B cell (primary cell): ENCODE results near the gene THAP4. TPM values are rescaled to one million over a fixed set of nuclear protein-coding genes. Genes with fewer than 3 reads are reported as not detected.

Experiments
- ATAC-seq: fragments of 200-7000 bp; cut with Tn5 transposase; one replicate; pipeline ENCODE4 v1.10.0; 2021; ENCODE audit warnings: low read depth, mild to moderate bottlenecking, moderate number of reproducible peaks, moderate library complexity
- CTCF ChIA-PET: fragments of 350-600 bp; sonication (Branson Sonifier 250); formaldehyde crosslinking; loops from one replicate; lab custom pipeline; 2021; ENCODE audit warnings: antibody characterized with exemption, inconsistent platforms; lab: Charles Lee
- POLR2A ChIA-PET: fragments of 350-600 bp; sonication (Branson Sonifier 250); formaldehyde crosslinking; loops from one replicate; lab custom pipeline; 2021; ENCODE audit warnings: antibody characterized with exemption; lab: Charles Lee
- DNase-seq: peaks from one replicate; pipeline ENCODE4 v3.0.0; 2013
- H2AFZ ChIP-seq: 2 replicates; pipeline ENCODE4 v1.6.1; 2012; ENCODE audit warnings: mild to moderate bottlenecking, low read depth, low read length; ENCODE audit not compliant: insufficient read depth, poor library complexity, severe bottlenecking
- H3K27ac ChIP-seq, 2 donors: 1 replicate in 1 of 2; 2 replicates in 1 of 2; pipeline ENCODE4 v1.5.1; 2012 to 2013; ENCODE audit warnings: low read length in 2 of 2, mild to moderate bottlenecking in 2 of 2, moderate library complexity in 1 of 2
- H3K27me3 ChIP-seq, 4 experiments: fragments of 200-600 bp in 1 of 4; sonication (generic) in 1 of 4; replicated peaks in 1 of 4; 1 replicate in 2 of 4; 2 replicates in 2 of 4; pipeline versions ENCODE4 v1.6.1 to v1.7.0; 2013 to 2016; ENCODE audit warnings: low read length in 3 of 4, mild to moderate bottlenecking in 2 of 4, mixed read lengths in 1 of 4, moderate library complexity in 1 of 4; ENCODE audit not compliant: insufficient read depth in 4 of 4, control insufficient read depth in 3 of 4; ENCODE audit errors: control extremely low read depth in 1 of 4
- H3K36me3 ChIP-seq, 2 experiments: replicated peaks in 1 of 2; 1 replicate in 1 of 2; 2 replicates in 1 of 2; pipeline versions ENCODE4 v1.6.1 to v1.7.1; 2013; ENCODE audit warnings: low read length in 1 of 2; ENCODE audit not compliant: insufficient read depth in 2 of 2, control insufficient read depth in 1 of 2; ENCODE audit errors: control extremely low read depth in 1 of 2, extremely low read depth in 1 of 2
- H3K4me1 ChIP-seq, 2 donors: fragments of 200-600 bp in 1 of 2; sonication (generic) in 1 of 2; 1 replicate in 1 of 2; 2 replicates in 1 of 2; pipeline versions ENCODE4 v1.5.1 to v1.6.1; 2013 to 2017; ENCODE audit warnings: low read length in 2 of 2; ENCODE audit not compliant: control insufficient read depth in 2 of 2, insufficient read depth in 2 of 2
- H3K4me2 ChIP-seq: replicated peaks from 2 replicates; pipeline ENCODE3; 2012; ENCODE audit warnings: mild to moderate bottlenecking, low read depth, low read length; ENCODE audit not compliant: poor library complexity, severe bottlenecking
- H3K4me3 ChIP-seq, 5 experiments: fragments of 200-600 bp in 1 of 5; sonication (generic) in 1 of 5; 1 replicate in 3 of 5; 2 replicates in 2 of 5; pipeline versions ENCODE4 v1.5.1 to v1.7.0; 2011 to 2016; ENCODE audit warnings: low read length in 4 of 5, mild to moderate bottlenecking in 4 of 5, low read depth in 2 of 5, control low read depth in 1 of 5, moderate library complexity in 1 of 5; ENCODE audit not compliant: insufficient read depth in 1 of 5; ENCODE audit errors: control extremely low read depth in 1 of 5, extremely low read depth in 1 of 5
- H3K79me2 ChIP-seq: fragments of 200-600 bp; sonication (generic); one replicate; pipeline ENCODE4 v1.6.0; 2016; ENCODE audit warnings: low read length; ENCODE audit not compliant: control insufficient read depth, insufficient read depth
- H3K9ac ChIP-seq: fragments of 200-600 bp; sonication (generic); 2 replicates; pipeline ENCODE4 v1.6.1; 2017; ENCODE audit warnings: mild to moderate bottlenecking, low read length, moderate library complexity
- H3K9me3 ChIP-seq, 3 donors: one replicate each; pipeline versions ENCODE4 v1.6.1 to v1.7.1; 2013; ENCODE audit warnings: low read length in 2 of 3; ENCODE audit not compliant: control insufficient read depth in 2 of 3, insufficient read depth in 1 of 3; ENCODE audit errors: control extremely low read depth in 1 of 3
- H4K20me1 ChIP-seq: 2 replicates; pipeline ENCODE4 v1.6.0; 2012; ENCODE audit warnings: mild to moderate bottlenecking, low read length; ENCODE audit not compliant: insufficient read depth, control insufficient read depth, poor library complexity, severe bottlenecking
- H3K27ac Mint-ChIP-seq: one replicate; pipeline ENCODE4 v1.8.0; 2021; ENCODE audit warnings: mixed read lengths
- H3K27me3 Mint-ChIP-seq: one replicate; pipeline ENCODE4 v1.8.0; 2021; ENCODE audit warnings: mixed read lengths
- H3K4me1 Mint-ChIP-seq: one replicate; pipeline ENCODE4 v1.8.0; 2021; ENCODE audit warnings: mixed read lengths
- H3K4me3 Mint-ChIP-seq: one replicate; pipeline ENCODE4 v1.8.0; 2021; ENCODE audit warnings: mixed read lengths
- H3K9me3 Mint-ChIP-seq: one replicate; pipeline ENCODE4 v1.8.0; 2022; ENCODE audit warnings: mixed read lengths; ENCODE audit not compliant: insufficient read depth
- CTCF ChIP-seq: fragments of 200-600 bp; IDR thresholded peaks from one replicate; pipeline ENCODE4 v1.8.0; 2022; ENCODE audit warnings: antibody characterized with exemption, mild to moderate bottlenecking
- EZH2 ChIP-seq: IDR thresholded peaks from 2 replicates; pipeline ENCODE4 v1.6.1; 2012; ENCODE audit warnings: borderline replicate concordance, low read depth, mild to moderate bottlenecking, moderate library complexity, low read length; ENCODE audit not compliant: insufficient read depth, poor library complexity, severe bottlenecking
- whole genome bisulfite sequencing: methylation state at CpG from one replicate; pipeline ENCODE4 v1.1.5; 2013; ENCODE audit warnings: missing lambda C conversion rate; ENCODE audit not compliant: insufficient coverage; 5-methylcytosine and 5-hydroxymethylcytosine counted together
- intact Hi-C: fragments of 100-400 bp; cut with micrococcal nuclease; formaldehyde crosslinking; loops from one replicate; pipeline ENCODE4 v1.10.0; 2022
- polyA plus RNA-seq: library from polyadenylated mRNA; depleted of rRNA; stranded (reverse); fragments of >200 nt; gene quantifications from 2 replicates; pipeline ENCODE4 v1.2.3, GENCODE V29; 2012
- total RNA-seq, 2 donors: library from RNA; stranded (reverse); fragments of 120-200 nt in 1 of 2; gene quantifications; 1 replicate in 1 of 2; 2 replicates in 1 of 2; pipeline versions ENCODE4 v1.2.3 to v1.2.4, GENCODE V29; 2013 to 2022

THAP4 gene
- total and polyA plus RNA-seq, 2 donors (not counting 1 experiment from before 2014, with no cell fraction given) = 26.5 to 41.0 TPM

DNA sequence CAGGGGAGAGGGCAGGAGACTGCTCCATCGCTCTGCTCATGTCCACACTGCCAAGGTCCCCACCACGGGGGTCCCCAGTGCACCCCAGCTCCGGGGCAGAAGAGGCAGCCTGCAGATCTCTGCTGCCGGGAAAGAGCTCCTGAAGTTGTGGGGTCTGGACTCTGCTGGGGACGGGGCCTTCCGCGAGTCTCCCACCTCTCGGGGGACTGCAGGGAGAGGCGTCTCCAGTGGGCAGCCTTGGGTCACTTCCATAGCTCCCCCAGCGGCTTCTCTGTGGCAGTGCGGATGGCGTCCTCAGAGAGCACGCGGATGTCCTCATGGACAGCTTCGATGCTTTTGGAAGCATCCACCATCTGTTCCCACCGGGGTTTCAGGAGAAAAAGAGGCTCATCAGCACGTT lies 38.9 kb upstream of the THAP4 start:
- CTCF ChIA-PET = no interaction called here
- Histone ChIP-seq H3K9ac (no peak overlapping the region), H4K20me1 (no peaks in the 10 kb centered on the region), H3K4me2 (no peak overlapping the region), H3K27ac (no peak overlapping the region), H3K4me3 (no peak overlapping the region), H3K27me3 (no peaks in the 10 kb centered on the region), H2AFZ (no peak overlapping the region), H3K79me2 (peaks cover 3% of the 10 kb centered on the region), H3K9me3 (no peaks in the 10 kb centered on the region), H3K4me1 (no peaks in the 10 kb centered on the region), H3K36me3 (peaks cover 0 to 30% of the 10 kb centered on the region in 2 experiments)
- no peak for TF ChIP-seq EZH2
- TF ChIP-seq CTCF = no peak
- H3K27ac Mint-ChIP-seq = no peak overlapping the region
- POLR2A ChIA-PET = no interaction called here
- H3K4me3 Mint-ChIP-seq = no peak overlapping the region
- H3K4me1 Mint-ChIP-seq = no peaks in the 10 kb centered on the region
- ATAC-seq = no peak
- H3K27me3 Mint-ChIP-seq = no peaks in the 10 kb centered on the region
- intact Hi-C loops = no loop called here
- H3K9me3 Mint-ChIP-seq = no peaks in the 10 kb centered on the region
- no peak for DNase-seq
- 93% methylated on average over 17 of the region's 17 CpGs for WGBS

DNA sequence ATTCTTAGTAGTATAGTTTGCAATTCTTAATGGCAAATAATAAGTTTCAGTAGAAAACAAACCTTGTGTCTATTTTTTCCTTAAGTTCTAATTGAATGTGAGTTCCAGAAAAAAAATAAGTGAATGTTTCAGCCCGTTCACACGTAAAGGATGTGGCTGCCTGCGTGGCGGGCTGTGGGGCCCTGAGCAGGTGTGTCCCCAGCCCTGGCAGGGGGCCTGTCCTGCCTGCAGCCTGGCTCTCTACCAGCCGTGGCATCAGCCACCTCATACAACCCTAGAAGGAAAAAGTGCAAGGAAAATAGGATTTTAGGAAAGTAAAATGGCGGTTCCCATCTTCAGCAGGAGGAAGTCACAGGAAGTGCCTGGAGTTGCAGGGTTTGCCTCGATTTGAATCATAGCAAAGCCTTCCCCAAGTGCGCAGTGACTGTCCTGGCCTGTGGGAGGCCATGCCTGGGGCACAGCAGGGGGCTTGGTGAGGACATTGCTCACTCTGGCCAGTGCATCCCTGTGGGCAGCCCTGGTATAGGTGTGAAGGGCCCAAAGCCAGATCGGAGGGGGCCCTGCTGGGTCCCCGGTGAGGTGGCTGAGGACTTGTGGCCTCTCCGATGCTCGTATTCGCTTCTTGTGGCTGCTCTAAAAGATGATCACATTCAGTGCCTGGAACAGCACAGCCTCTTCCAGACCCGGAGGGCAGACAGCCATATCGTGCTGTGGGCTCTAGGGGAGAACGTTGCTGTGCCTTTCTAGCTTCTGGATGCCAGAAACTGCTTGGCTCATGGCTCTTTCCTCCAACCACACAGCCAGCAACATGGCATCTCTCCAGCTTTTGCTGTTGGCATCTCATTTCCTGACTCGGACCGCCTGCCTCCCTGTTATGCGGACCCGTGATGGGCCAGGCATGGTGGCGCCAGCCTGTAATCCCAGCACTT lies 37.1 kb upstream of the THAP4 start:
- H2AFZ ChIP-seq = no peak overlapping the region
- peaks cover 0 to 37% of the 10 kb centered on the region in 2 experiments for H3K36me3 ChIP-seq
- no peak overlapping the region for H3K27ac Mint-ChIP-seq
- H3K4me1 ChIP-seq = no peaks in the 10 kb centered on the region
- ATAC-seq (no peak), DNase-seq (no peak)
- no peak for TF ChIP-seq EZH2
- TF ChIP-seq CTCF = no peak
- no peak overlapping the region for H3K4me2 ChIP-seq
- no peak overlapping the region for H3K4me3 ChIP-seq
- no peaks in the 10 kb centered on the region for H3K9me3 ChIP-seq
- no peaks in the 10 kb centered on the region for H3K27me3 Mint-ChIP-seq
- intact Hi-C loops = no loop called here
- no peaks in the 10 kb centered on the region for H3K79me2 ChIP-seq
- H3K4me3 Mint-ChIP-seq = no peak overlapping the region
- ChIA-PET POLR2A (no interaction called here), CTCF (no interaction called here)
- H3K9me3 Mint-ChIP-seq = no peaks in the 10 kb centered on the region
- 88% methylated on average over 20 of the region's 21 CpGs for WGBS
- no peaks in the 10 kb centered on the region for H3K4me1 Mint-ChIP-seq
- H3K27me3 ChIP-seq = no peaks in the 10 kb centered on the region
- no peaks in the 10 kb centered on the region for H4K20me1 ChIP-seq
- no peak overlapping the region for H3K9ac ChIP-seq
- H3K27ac ChIP-seq = no peak overlapping the region
